Keratinocyte (primary cell): ENCODE data around the gene BCAS3.

Experiments
- CTCF ChIP-seq, 3 experiments: IDR thresholded peaks in 1 of 3; conservative IDR thresholded peaks in 1 of 3; optimal IDR thresholded peaks in 1 of 3; 2 replicates in 2 of 3; 3 replicates in 1 of 3; pipeline versions ENCODE3 to v1.5.1; 2011; ENCODE audit warnings: low read length in 3 of 3, mild to moderate bottlenecking in 3 of 3, moderate library complexity in 2 of 3, control low read depth in 1 of 3, inconsistent platforms in 1 of 3; ENCODE audit not compliant: insufficient read depth in 2 of 3; ENCODE audit errors: extremely low read depth in 1 of 3
- EZH2 ChIP-seq: IDR thresholded peaks from one replicate; pipeline ENCODE4 v1.6.1; 2012; ENCODE audit warnings: inconsistent platforms, mild to moderate bottlenecking, low read length, moderate library complexity

- no peak for TF ChIP-seq CTCF (optimal IDR thresholded peaks at IDR 0.05 in 1 of 3, IDR thresholded peaks at IDR 0.05 in 1 of 3, conservative IDR thresholded peaks at IDR 0.05 in 1 of 3; ENCODE audit: extremely low read depth in 1 of 3, insufficient read depth in 2 of 3, low read length in 3 of 3)
- TF ChIP-seq EZH2 = no peak
These were observed 692.1 kb downstream of the BCAS3 start for GRCh38 chr17:61369751-61370150.
